Measurements from ENCODE around the gene KAZN.

The KAZN gene

GRCh38 chr1:14639291-14640050, 41.0 kb downstream of the KAZN start:
- H3K4me3 ChIP-seq (ENCODE audit: low read depth, low read length): no peak overlapping the region

DNA sequence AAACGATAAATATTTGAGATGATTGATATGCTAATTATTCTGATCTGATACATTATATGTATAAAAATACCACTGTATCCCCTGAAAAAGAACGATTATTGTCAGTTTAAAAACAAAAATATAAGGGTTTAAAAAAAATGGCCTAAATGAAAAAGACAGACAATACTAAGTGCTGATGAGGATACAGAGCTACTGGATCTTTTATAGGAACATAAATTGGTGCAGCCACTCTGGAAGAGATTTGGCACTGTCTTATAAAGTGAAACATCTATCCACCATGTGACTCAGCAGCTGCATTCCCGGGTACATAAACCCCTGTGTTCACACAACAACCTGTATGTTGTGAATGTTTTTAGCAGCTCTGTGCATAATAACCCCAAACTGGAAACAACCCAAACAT, 44.2 kb downstream of the KAZN start:
- no peak overlapping the region for H3K4me3 ChIP-seq (ENCODE audit: low read depth, low read length)

DNA sequence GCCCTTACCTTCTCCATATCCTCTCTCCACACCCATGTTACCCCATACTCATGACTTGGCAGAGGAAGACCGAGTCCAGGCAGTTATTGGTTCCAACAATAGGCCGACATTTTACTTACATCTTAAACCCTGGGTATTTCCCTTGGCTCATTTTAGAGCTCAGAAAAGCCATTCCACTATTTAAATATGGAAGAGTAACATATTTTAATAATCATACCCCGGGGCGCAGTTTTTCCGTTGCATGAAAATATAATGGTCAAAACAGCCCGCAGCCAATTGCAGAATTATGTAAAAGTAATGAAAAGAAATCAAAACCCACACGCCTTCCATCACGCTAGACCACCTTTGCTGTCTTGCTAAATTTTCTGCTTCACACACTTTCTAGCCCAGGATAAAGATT, 48.5 kb downstream of the KAZN start:
- no peak overlapping the region for H3K4me3 ChIP-seq (ENCODE audit: low read depth, low read length)

DNA sequence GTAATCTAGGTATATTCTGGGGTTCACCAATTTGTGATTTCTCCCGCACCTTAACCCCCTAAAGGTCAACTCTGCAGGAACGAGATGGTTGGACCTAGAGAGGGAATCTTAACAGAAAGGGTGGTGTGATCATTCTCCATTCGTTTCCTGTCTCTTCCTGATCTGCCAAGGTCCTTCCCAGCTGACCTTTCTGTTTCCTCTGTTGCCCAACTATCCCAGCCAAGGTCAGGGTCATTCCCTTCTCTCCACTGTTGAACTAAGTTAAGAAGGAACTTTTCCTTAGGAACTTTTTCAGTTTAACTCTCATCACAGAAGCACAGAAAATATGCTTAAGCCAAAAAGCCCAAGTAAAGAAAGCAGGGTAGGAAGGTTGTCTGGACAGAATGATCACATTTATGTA, 49.3 kb downstream of the KAZN start:
- no peak overlapping the region for H3K4me3 ChIP-seq (ENCODE audit: low read depth, low read length)

DNA sequence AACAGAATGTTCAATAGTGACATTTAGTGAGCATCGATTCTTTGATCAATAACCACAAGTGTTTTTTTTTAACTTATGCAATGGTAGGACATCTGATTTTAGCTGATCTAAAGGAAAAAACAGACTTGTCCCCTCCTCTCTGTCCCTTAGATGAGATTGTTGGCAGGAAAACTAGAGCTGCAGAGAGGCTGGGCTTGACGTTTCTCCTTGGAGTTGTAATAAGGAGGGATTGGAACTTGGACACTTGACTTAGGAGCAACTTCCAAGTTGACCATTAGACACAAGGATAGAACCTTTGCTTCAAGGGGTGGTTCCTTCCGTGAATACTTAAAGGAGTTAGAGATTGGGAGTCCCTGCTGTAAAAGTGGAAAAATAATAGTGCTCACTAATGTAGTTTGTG, 49.9 kb downstream of the KAZN start:
- no peak overlapping the region for H3K4me3 ChIP-seq (ENCODE audit: low read depth, low read length)

DNA sequence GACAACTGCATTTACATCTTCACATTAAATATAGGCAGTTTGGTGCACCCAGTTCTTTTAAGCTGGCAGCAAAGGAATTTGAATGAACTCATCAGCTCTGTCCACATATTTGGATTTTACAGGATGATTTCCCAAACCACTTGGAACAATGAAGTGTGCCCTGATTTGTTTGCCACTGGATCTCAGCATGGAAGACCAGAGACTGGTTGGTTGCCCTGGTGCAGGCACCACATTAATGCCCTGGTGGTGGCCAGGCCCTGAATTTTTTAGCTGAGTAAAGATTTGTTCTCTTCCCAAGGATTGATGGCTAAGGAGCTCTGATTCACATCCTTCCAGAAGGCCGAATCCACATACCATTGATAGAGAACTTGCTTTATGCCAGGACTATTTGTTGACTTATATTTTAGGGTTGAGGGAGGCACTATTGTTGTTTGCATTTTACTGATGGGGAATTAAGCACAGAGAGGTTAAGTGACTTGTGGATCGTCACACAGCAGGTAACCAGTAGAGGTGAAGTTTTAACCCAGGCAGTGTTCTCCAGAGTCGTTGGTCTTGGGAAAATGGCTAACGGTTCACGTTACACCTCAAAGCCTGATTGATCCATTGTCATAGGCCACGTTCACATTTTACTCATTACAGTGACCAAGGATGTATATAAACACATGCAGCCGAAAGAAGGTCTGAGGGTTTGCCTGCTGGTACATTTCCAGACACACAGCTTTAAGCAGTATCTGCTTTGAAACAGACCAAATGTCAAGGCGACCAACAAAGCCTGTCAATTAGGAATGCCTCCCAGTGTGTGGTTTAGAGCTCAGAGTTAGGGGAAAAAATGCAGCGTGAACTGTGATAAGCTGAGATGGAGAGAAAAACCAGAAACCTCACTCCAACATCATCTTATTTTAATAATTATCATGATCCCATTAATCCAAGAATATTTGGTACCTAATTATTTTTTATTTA, 50.7 kb downstream of the KAZN start:
- no peak overlapping the region for H3K4me3 ChIP-seq (ENCODE audit: low read depth, low read length)

GRCh38 chr1:14649976-14650375, 51.5 kb downstream of the KAZN start:
- H3K4me3 ChIP-seq (ENCODE audit: low read depth, low read length): no peak overlapping the region

DNA sequence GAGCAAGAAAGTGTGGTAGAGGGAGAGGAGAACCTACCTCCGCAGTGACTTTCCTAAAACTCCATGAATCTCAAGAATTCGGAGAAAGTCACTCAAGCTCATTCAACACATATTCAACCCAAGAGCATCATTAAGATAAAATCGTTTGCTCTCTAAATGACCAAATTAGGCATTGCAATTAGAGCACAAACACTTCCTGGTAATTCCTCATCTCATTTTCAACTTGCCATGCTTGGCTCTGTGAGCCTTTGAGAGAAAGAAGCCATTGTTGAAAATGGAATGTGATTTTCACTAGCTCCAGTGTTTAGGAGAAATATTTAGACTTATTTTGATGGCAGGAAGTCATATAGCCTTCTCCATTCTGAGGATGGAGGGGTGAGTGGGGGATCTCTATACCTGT, 52.5 kb downstream of the KAZN start:
- H3K4me3 ChIP-seq (ENCODE audit: low read depth, low read length): no peak overlapping the region

- H3K4me3 ChIP-seq (ENCODE audit: low read depth, low read length): no peak overlapping the region
These were observed 54.4 kb downstream of the KAZN start for GRCh38 chr1:14652840-14653239.

GRCh38 chr1:14653461-14653960, 55.0 kb downstream of the KAZN start:
- H3K4me3 ChIP-seq (ENCODE audit: low read depth, low read length): no peak overlapping the region

DNA sequence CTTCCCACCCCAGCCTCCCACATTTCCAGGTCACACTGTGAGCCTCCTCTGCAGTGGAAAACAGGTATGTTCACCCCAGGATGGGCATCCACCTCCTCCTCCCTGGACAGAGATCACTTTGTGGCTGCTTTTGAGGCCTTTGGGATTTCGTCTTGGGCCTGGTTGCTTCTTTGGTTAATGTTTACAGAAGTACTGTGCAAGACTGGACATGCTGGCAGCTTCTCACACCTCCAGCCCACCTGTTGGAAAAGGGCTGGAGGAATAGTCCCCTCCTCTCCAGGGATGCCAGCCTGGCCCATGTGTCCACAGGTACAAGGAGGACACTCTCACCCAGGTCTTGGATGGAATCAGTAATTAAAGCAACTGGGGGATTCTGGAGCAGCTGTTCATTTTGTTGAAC, 56.1 kb downstream of the KAZN start:
- no peak overlapping the region for H3K4me3 ChIP-seq (ENCODE audit: low read depth, low read length)

DNA sequence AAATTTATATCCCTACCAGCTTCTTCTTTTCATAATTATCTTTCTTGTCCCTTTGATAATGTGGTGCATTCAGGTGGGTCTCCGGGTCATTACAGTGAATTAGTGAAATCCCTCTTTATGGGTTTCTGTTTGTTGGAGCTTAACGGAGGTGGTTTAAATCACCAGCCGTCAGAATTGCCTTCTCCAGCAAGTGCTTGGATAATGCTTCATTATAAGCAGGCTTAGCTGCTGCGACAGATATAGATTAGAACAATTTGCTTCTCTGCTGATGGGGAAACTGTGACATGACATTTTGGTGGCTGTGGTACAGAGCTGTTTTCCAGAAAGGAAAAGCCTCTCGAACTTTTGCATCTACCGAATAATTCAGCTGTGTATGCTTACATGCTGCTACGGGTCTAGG, 56.9 kb downstream of the KAZN start:
- H3K4me3 ChIP-seq (ENCODE audit: low read depth, low read length): no peak overlapping the region

GRCh38 chr1:14656384-14656937, 58.0 kb downstream of the KAZN start:
- no peak overlapping the region for H3K4me3 ChIP-seq (ENCODE audit: low read depth, low read length)

- no peak overlapping the region for H3K4me3 ChIP-seq (ENCODE audit: low read depth, low read length)
These were observed 60.2 kb downstream of the KAZN start for GRCh38 chr1:14658642-14659041.

- H3K4me3 ChIP-seq (ENCODE audit: low read depth, low read length): no peak overlapping the region
These were observed 61.4 kb downstream of the KAZN start for GRCh38 chr1:14659913-14660312.

DNA sequence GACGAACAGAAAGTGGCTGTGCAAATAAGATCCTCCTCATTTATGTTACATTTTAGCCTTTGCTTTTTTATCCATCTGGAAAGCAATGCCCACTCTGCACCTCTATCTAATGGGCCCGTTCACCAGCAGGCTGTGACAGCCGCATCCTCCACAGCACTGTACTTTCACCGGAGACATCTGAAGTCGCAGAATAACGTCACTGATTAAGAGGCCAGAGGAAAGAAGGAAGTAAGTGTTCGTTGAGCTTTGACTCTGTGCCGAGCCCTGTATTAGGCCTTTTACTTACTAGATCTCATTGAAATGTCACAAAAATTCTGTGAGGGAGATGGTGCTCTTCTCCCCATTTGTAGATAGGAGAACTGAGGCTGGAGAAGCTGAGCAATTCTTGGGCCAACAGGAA, 62.3 kb downstream of the KAZN start:
- no peak overlapping the region for H3K4me3 ChIP-seq (ENCODE audit: low read depth, low read length)

DNA sequence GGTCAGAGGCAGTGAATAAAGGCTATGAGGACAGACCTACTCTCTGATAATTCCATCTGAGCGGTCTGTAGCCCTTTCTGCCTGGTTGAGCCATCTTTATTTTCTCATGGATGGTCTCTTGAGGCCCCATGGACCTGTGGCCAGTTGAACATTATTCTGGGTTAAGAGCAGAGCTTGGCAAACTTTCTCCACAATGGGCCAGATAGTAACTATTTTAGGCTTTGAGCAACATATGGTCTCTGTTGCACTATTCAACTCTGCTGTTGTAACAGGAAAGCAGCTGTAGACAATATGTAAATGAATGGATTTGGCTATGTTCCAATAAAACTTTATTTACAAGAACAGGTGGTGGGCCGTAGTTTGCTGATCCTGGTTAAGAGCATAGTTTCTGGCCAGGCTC, 62.7 kb downstream of the KAZN start:
- no peak overlapping the region for H3K4me3 ChIP-seq (ENCODE audit: low read depth, low read length)

DNA sequence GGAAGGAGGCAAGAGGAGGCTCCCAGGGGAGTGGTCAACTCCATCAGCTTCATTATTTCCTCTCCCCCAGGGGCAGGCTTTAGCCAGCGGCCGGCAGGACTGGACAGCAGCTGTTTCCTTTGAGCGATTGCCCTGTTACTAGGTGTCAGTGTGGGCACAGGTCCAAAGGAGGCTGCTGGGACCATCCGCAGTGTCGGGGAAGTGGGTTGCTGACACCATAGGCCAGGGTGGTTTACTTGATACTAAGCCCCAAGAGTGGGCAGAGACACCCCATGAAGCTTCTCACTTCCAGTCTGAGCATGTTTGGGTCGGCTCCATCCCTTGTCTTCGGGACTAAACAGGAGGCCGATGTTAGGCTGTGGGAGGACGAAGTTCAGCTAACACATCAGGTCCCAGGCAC, 63.6 kb downstream of the KAZN start:
- no peak overlapping the region for H3K4me3 ChIP-seq (ENCODE audit: low read depth, low read length)

- no peak overlapping the region for H3K4me3 ChIP-seq (ENCODE audit: low read depth, low read length)
These were observed 65.3 kb downstream of the KAZN start for GRCh38 chr1:14663773-14664172.

DNA sequence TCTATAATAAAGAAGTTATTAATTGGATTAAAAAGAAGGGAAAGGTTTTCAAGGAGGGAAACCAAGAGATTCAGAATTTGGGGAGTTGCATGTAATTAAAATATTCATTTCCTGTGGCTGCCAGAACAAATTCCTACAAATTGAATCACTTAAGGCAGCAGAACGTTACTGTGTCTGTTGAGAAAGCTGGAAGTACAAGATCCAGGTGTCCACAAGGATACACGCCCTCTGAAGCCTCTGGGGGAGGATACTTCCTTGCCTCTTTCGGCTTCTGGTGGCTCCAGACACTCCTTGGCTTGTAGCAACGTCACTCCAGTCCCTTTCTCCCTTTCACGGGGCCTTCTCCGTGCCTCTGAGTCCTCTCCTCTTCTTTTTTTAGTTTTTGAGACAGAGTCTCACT, 67.9 kb downstream of the KAZN start:
- H3K4me3 ChIP-seq (ENCODE audit: low read depth, low read length): no peak overlapping the region

DNA sequence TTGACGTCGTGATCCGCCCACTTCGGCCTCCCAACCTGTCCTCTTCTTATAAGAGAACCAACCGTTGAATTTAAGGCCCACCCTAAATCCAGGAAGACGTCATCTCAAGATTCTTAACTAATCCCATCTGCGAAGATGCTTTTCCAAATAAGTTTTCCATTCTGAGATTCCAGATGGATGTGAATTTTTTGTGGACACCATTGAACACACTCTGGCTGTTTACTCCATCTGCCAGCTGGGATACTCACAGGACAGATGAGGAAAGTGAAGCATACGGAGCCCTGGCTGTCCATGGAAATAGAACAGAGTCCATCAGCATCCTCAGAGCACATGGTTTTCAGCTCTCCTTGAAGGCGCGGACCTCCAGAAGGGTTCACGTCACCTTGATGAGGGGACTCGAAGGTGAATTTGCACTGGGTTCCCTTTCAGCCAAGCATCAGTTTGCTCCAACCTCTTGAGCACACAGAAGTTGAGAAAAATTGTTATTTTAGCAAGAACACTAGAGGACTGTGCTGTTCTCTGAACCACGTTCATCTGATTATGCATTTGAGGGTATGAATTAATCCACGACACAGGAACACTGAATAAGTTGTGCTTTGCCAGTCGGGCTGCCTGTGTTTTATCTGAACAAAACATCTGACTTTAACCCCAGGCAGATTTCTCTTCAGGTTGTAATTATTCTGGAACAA, 68.6 kb downstream of the KAZN start:
- H3K4me3 ChIP-seq (ENCODE audit: low read depth, low read length): no peak overlapping the region
